ENCODE data around the gene ARFGEF3.

Gene ARFGEF3

DNA sequence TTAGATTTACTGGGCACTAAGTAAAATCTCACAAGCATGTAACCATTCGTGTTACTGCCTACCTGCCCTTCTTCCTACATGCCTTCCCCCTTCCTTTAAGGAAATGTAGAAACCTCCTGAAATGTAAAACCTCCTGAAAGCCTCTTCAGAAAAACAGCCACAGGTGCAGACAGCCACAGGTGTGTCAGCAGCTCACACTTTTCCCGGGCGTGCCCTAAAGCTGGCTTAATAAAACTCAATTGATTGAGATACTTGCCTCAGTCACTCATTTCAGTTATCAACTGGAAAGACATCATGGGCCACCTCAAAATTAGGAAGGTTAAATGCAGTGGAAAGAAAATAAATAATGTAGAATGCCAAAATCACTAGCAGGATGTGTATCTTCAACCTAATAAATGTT lies 79.6 kb downstream of the ARFGEF3 start:
- no peak for DNase-seq (ENCODE audit: low read depth in 2 of 2)

DNA sequence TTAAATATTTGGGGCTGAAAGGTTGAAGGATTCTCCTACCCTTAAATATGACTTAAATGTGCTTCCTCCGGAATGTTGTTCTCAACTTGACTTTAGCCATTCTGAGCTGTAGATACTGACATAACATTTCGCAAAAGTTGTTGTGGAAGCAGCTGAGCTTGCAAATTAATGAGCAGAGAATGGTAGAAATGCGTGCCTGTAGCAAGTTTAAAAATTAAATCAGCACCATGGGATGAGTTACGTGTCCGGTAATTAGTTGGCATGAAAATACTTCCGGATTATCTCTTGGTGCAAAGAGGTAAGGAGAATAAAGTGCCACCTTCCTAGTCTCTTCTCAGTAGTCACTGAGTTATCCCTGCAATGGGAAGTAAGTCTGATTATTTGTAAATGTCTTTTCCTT lies 80.2 kb downstream of the ARFGEF3 start:
- DNase-seq (ENCODE audit: low read depth in 2 of 2): no peak

DNA sequence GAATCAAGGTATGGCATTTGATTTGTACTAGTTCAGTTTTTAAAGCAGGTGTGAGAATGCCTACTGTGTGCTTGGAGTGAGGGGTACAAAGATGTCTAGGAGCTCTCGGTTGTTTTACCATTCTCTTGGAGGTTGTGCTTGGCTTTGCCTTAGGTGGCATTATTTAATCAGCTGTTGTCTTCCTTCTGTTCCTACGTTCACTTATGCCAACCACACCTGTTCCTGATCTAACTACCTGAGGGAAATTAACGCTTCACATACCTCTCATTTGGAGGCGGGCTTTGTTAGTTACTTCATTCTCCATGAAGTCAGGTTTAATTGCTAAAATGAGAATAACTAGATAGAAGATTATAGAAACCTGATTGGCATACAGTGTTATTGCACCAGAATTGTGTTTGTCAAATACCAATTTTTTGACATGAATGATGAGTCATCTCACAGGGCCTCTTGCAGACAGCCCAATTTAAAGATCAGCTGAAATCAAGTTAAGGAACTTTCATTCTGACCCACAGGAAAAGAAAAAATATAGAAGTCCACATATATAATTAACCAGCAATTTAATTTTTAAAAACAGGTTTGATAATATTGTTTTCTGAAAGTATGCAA lies 81.4 kb downstream of the ARFGEF3 start:
- DNase-seq (ENCODE audit: low read depth in 2 of 2): no peak

DNA sequence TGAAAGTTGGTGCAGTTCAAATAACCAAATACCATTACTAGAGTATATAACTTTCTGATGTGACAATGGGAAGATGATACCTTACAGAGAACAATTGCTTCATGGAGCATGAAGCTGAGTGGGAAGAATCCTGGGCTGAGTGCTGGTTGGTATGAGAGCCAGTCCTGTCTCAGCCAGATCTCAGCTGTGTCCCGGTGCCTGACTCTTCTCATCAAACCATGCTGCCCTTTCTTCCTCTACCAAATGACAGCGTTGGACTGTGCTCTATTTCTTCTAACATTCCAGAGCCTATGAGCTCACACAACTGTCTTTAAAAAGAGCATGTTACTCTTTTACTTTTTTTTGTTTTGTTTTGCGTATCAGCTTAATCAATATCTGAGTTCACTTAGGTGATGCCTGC lies 84.0 kb downstream of the ARFGEF3 start:
- DNase-seq (ENCODE audit: low read depth in 2 of 2): no peak

DNA sequence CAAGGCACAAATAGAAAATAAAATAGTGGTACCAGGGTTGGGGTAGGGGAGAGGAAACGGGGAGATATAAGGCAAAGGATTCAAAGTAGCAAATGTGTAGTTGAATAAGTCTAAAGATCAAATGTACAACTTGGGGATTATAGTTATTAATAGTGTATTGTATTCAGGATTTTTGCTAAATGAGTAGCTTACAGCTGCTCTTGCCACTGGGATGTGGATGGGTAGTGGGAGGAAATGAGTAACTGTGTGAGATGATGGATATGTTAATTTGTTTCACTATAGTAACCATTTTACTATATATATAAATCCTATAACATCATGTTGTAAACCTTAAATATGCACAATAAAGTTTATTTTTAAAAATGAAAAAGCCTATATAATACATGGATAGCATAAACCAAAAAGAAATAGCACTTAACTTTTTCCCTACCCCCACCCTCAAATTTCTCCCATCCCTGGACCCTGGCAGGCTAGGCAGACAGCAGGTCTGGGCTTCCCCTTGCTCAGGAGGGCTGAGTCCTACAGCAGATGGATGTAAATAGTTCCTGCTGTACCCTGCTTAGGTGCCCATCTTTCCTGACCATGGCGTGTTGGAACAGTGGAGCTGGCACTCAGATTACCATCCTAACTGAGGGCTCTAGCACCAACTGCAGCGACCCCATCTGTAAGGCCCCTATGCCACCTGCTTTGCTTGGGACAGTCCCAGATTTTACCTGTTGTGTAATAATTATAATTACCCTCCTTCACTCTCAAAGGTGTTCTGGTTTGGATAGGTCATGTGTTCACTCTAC lies 85.1 kb downstream of the ARFGEF3 start:
- no peak for DNase-seq (ENCODE audit: low read depth in 2 of 2)

DNA sequence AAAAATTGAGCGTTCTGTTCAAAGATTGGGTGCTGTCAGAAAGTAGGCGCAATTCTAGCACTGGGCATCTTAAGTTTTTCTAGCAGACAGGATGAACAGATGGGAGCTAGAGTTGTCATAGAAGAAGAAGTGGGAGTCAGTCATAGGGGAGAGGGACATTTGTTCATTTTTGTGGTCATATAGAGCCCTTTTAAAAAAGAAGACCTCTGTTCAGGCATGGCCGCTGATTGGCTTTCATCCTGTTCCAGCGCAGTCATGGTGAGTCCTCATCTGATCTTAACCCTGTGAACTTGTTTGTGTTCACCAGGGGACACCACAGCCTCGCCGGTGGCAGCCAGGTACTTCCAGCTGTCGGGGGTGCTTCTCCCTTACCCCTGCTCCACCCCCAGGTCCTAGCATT lies 86.3 kb downstream of the ARFGEF3 start:
- DNase-seq (ENCODE audit: low read depth in 2 of 2): no peak

DNA sequence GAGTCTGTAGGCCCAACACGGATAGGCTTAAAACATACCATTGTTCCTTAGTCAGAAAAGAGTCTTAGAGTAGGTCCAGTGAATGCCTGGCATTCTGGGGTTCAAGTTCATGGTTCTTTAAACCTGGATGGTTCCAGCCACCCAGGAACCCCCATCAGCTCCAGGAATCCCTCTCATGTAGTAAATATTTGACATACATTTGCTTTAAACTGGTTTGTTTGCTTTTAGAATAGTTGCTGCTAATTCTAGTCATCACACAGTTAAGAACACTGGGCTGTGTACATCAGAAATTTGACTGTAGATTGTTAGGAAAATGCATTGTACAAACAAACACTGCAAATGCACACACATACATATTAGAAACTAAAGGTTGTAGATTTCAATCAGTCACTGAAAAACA lies 87.1 kb downstream of the ARFGEF3 start:
- DNase-seq (ENCODE audit: low read depth in 2 of 2): no peak

DNA sequence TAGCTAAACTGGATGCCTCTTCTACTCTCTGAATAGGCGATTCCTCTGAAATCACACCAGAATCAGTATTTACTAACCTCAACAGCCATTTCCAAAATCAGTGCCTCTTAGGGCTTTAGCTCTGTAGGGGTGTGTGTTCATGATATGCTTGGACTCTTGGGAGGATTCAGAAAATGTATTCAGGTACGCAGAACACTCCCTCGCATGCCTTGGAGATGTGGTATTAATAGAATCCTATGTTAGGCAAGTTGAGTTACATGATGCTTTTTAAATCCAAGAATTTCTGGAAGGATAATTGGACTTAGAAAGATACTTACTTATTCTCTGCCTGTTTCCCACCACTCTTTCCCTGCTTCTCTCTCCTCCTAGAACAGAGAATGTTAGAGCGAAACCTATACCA lies 88.3 kb downstream of the ARFGEF3 start:
- DNase-seq (ENCODE audit: low read depth in 2 of 2): no peak

DNA sequence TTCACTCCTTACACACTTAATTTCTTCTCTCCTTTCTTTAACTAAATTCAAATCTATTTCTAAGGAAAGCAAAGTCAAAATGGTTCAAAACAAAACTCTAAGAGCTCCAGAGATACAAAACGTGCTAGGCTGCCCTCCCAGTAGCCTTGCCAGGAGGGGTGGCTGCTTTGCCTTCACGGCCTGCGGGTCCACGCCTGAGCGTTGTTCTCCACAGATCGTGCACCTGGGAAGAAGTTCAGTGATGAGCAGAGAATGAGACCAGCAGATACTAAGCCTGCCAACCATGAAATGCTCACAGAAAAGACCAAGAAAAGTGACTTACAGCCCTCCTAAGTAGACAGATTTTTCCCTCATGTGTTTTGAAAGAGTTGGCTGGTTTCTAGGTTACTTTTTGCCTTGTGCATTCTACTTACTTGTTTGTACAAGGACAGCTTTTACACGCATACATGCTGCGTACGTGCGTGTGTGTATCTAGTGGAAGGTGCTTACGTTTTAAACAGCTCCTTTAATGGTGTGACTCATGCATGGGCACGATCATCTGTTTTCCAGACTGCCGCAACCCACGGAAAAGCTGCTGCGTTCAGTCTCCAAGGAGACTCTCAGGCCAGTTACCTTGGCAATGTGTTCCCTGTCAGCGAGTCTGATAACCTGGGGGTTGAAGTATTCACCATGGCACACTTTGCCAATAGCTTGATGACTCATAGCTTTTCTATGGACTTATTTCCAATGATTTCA lies 88.9 kb downstream of the ARFGEF3 start:
- no peak for DNase-seq (ENCODE audit: low read depth in 2 of 2)

DNA sequence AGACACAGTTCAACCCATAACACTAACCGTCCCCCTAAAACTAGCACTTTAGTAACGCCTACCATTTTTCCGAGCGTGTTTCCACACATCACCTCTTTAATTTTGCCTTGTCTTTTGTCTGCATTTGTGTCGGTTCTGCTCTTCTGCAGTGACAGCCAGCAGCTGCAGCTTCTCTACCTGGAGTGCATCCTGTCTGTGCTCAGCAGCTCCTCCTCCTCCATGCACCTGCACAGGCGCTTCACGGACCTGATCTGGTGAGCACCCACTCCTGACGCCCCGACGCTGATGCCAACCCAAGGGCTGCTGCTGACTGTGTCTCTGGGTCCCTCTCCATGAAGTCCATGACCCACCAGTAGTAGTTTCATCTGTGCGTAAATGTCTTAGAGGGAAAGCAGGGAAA lies 92.0 kb downstream of the ARFGEF3 start:
- no peak for DNase-seq (ENCODE audit: low read depth in 2 of 2)

DNA sequence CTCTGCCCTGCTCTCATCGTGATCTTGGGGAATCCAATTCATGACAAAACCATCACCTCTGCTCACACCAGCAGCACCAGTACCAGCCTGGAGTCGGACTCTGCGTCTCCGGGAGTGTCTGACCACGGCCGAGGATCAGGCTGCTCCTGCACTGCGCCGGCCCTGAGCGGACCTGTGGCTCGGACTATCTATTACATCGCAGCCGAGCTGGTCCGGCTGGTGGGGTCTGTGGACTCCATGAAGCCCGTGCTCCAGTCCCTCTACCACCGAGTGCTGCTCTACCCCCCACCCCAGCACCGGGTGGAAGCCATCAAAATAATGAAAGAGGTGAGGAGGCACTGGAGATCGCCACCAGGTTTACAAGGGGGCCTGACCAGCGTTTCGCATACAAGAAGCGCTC lies 93.7 kb downstream of the ARFGEF3 start:
- no peak for DNase-seq (ENCODE audit: low read depth in 2 of 2)

DNA sequence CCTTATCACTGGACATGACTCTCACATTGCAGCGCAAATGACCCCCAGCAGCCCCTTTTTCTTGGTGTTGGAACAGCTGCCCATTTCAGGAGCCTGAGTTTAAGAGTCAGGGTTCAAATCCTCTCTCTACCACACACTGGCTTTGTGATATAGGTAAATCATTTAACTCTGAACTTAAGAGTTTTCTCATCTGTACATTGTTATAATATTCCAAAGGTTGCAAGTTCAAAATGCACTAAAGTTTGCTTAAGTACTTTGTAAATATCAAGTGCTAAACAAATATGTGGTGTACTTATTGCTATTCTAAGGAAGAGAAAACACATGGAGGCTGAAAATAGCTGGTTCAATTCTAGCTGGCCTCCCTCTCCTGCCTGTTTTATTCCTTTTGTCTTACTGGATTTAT lies 95.9 kb downstream of the ARFGEF3 start:
- no peak for DNase-seq (ENCODE audit: low read depth in 2 of 2)

DNA sequence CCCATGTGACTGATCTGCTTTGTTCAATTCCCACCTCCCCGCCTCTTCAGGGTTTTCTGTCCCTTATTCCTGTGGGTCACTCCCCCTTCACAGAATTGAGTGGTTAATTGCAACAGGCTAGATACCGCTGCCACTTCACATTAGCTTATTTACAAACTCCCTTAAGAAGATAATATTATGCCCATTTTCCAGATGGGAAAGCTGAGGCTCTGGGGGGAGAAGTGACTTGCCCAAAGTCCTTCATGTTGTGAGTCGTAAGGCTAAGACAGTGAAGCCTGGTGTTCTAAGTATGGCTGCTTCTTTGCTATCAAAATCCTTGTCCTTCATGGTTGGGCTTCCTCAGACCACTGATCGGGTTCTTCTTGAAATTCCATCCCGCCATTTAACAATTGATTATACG lies 96.5 kb downstream of the ARFGEF3 start:
- DNase-seq (ENCODE audit: low read depth in 2 of 2): no peak

DNA sequence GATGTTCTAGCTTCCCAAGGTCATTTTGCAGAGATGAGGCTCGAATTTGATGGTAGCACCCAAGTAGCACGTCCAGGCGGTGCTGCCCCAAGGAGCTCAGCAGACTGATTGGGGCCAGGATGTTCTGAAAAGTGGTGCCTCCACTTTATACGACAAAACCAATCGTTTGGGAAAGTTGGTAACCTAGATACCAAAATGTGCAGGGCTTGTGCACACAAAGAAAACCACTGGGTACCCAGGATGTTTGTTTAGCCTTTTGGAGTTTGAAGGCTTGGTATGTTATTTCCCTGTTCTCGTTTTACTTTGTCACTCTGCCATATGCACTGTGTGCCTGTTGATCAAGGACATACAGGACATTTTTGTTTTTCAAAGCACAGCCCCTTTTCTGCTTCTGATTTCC lies 97.3 kb downstream of the ARFGEF3 start:
- DNase-seq (ENCODE audit: low read depth in 2 of 2): no peak

DNA sequence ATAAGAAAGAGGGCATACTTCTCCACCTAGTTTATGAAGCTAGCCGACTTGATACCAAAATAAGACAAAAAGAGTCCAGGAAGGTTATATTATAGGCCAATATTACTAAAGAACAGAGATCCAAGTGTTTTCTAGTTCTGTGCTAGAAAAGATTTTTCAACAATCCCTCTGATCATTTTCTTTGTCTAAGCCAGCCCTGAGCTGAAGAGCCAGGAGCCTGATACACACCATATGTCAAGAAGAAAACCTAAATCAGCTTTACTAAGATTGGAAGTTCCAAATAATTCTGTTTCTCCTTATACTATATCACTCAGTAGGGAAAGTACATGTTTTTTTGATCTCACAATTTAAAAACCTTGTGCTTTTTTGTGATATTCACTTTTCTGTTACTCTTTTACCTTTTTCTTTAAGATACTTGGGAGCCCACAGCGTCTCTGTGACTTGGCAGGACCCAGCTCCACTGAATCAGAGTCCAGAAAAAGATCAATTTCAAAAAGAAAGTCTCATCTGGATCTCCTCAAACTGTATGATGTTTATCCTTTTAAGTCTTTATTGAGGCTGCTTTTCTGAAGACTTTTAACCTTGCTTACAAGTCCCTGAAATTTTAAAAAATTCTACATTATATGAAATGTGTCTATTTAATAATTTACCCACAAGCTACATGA lies 99.5 kb downstream of the ARFGEF3 start:
- no peak for DNase-seq (ENCODE audit: low read depth in 2 of 2)

DNA sequence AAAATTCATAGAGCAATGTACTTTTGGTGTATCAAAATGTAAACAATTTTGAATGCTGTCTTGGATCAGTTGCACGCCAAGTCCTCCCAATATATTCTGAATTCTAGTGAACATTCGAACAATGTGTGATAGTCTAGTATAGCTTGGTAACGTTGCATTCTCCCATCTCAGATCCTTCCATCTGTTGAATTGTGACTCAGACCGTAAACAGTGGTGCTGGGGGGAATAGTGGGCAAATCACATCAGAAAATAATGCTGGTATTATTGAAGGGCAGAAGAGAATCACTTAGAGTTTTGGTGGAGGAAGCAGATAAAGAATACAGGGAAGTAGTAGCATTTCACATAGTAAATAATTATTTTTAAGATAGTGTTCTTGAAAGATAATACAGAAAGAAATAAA lies 102.2 kb downstream of the ARFGEF3 start:
- no peak for DNase-seq (ENCODE audit: low read depth in 2 of 2)

DNA sequence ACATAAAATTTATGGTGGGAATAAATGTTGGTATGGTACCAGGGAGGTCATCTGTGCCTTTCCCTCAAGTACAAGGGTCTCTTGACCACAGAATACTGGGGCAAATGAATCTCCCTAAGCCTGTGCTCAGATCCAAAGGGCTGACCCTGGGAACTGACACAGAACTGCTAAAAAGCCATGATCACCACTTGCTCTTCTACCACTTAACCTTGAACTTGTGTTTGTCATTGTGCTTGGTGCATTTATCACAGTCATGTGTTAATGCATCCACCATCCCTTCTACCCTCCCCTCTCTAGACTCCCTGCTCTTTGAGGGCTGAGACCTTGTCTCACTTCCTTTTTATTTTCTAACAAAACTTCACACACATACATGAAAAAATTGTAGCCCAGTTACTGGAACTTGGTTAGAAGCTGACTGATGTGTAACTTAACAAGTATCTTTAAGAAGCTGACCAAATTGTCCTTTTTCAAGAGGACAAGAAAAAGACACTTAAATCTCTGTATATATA lies 102.7 kb downstream of the ARFGEF3 start:
- no peak for DNase-seq (ENCODE audit: low read depth in 2 of 2)

DNA sequence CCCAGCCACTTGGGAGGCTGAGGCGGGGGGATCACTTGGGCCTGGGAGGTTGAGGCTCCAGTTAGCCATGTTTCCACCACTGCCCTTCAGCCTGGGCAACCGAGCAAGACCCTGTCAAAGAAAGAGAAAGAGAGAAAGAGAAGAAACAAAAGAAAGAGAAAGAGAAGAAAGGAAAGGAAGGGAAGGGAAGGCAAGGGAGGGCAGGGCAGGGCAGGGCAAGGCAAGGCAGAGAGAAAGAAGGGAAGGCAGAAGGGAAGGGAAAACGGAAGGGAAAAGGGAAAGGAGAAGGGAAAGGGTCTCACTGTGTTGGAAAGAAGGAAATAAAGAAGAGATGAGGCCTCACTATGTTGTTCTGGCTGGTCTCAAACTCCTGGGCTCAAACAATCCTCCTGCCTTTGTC lies 104.4 kb downstream of the ARFGEF3 start:
- DNase-seq (ENCODE audit: low read depth in 2 of 2): no peak

DNA sequence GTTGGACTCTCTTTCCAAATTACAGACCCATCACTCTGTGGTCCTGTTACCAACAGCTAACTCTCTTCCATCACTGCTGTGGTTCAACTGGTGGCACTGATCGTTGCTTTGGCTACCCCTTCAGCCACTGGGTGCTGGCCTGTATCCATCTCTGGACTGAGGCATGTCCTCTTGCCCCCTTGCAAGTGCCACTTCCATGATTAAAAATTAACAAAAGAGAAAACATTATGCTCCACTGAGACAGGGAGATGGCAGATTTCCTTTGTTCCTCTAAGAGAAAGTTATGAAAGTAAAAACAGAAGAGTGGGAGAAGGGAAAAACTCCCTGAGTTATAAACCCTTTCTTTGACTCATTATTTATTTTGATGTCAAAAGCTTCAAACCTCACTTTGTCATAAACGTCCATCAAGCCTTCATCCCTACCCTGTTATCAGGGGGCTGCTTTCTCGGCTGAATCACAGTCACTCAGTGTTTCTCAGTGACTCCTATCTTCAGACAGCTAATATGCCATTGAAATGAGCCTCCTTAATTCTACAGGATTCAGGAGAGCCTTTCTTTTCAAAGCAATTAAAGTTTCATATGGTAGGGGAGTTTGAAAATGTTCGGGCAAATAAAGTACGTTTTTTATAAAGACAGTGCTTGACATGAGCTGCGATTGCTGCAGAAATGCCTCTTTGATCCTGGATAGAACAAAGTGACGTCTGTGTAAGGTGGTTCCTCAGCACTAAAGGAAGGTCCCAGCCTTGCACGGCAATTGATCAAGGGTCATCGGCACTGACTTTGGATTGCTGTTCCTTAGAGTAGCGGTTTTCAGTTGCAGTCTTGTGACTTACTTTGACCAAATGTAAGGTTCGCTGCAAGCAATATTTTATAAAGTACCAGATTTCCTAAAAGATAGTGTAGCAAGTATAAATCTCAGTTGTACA lies 106.5 kb downstream of the ARFGEF3 start:
- DNase-seq (ENCODE audit: low read depth in 2 of 2): no peak

DNA sequence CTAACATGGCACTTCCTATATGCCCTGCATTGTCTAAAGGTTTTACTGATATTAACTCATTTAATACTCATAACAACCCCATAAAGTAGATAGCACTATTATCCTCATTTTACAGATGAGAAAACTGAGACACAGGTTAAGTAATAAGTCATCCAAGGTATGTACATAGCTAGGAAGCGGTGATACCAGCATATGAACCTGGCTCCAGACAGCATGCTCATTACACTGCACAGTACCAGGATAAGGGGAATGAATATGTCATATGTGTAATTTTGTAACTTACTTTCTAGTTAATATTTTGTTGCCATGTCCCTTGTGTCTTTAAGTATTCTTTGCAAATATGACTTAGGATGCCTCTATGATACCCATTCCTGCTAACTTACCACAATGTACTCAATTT lies 109.7 kb downstream of the ARFGEF3 start:
- no peak for DNase-seq (ENCODE audit: low read depth in 2 of 2)

Measured in stimulated activated CD8-positive, alpha-beta memory T cell treated with anti-CD3 and anti-CD28 coated beads, Interleukin-15, amount 100 ng/mL, for 4 hours (primary cell).